HG03354 (cell line): Measurements from ENCODE around the gene PHACTR3.

ENCODE experiments used
- ATAC-seq: cut with Tn5 transposase; IDR thresholded peaks from one replicate; pipeline ENCODE4 v1.9.1; 2021; ENCODE audit warnings: mild to moderate bottlenecking; ENCODE audit not compliant: unreplicated experiment, poor library complexity, severe bottlenecking

Gene PHACTR3

DNA sequence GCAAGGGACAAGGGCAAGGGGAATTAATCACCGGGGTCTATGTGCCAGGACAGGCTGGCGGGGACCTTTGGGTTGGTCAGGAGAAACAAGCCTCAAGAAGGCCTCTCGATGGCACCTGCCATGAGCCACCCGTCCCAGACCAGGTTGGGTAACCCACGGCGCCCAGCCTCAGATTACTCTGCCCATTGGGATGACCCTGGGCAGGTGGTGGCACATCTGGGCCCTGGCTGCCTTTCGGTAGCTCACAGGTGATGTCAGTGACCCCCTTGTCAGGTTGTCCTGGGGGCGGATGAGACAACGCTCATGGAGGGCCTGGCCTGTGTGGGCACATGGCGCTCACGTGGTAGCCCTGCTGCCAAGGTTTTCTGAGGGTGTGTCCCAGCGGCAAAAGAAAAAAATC is 176.9 kb downstream of the PHACTR3 start:
- no peak for ATAC-seq

DNA sequence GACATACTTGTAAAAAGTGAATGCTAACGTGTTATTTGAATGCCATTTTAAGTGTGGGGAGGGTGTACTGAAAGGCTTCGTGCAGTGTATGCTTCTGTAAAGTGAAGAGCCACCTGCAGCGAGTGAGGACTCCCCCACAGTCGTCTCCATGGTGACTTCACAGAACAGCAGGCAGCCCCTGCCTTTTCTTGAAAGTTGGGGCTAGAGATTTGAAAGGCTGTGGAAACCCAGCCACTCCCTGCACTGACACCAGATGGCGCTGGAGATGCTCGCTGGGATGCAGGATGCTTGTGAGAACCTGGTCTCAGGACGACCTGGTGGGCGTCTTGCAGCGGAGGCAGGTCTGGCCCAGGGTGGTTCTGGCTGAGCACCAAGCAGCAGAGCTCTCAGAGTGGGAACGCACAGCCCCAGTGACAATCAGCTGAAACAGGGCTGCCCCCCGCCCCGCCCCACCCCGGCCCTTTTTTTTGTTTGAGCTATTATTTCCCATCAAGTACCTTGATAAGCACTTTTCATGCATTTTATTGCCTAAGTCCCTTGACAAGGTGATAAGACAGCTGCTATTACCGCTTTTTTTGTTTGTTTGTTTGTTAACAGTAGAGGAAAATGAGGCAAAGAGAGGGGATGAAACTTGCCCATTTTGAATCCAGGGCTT is 178.8 kb downstream of the PHACTR3 start:
- no peak for ATAC-seq

DNA sequence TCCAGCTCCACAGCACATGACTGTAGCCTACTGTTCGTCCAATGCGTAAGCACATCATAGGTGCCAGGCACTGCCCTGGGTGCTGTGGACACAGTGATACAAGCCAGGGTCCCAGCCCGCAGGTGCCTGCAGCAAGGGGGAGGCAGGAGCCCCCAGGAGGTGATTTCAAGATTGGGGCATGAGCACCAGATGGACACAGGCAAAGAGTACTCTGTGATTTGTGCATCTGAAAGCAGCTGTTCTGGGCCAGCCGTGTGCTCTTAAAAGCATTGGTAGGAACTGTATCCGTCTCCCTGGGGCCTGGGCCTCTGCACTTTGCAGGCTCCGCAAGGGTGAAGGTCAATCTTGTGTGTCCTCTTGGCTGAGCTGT is 179.3 kb downstream of the PHACTR3 start:
- ATAC-seq = no peak

GRCh38 chr20:59784365-59784764 is 180.0 kb downstream of the PHACTR3 start:
- ATAC-seq = no peak

DNA sequence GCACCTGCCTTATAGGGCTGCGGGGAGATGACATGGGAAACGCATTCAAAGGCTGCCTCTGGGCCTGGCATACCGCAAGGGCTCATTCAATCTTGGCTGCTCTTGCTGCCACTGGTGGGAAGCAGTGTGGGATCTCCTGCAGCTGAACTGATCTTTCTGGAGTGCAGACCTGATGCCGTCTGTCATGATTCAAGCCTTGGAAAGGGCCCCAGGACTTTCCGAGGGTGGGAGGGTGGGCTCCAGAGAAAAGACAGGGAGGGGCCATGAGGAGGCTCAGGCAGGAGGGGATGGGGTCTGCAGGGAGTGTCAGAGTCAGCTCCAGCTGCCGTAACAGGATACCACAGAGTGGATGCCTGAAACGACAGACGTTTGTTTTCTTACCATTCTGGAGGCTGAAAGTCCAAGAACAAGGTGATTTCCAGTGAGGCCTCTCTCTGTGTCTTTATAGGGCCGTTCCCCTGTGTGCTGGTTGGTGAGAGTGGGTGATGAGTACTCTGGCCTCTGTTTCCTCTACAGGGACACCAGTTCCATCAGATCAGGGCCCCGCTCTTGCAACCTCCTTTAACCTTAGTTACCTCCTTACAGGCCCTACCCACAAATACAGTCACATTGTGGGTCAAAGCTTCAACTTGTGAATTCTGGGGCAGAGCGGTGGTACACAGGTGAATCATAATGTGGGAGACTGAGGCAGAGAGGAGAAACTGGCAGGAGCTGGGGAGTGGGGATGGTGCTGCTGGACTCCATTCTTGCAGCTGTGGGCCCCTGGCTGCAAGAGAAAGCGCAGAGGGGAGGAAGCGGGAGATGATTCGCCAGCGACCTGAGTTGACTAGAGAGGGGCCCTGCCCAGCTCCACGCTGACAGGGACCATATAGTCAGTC is 180.7 kb downstream of the PHACTR3 start:
- ATAC-seq = no peak

- no peak for ATAC-seq
These were observed 181.3 kb downstream of the PHACTR3 start for GRCh38 chr20:59785669-59785959.

DNA sequence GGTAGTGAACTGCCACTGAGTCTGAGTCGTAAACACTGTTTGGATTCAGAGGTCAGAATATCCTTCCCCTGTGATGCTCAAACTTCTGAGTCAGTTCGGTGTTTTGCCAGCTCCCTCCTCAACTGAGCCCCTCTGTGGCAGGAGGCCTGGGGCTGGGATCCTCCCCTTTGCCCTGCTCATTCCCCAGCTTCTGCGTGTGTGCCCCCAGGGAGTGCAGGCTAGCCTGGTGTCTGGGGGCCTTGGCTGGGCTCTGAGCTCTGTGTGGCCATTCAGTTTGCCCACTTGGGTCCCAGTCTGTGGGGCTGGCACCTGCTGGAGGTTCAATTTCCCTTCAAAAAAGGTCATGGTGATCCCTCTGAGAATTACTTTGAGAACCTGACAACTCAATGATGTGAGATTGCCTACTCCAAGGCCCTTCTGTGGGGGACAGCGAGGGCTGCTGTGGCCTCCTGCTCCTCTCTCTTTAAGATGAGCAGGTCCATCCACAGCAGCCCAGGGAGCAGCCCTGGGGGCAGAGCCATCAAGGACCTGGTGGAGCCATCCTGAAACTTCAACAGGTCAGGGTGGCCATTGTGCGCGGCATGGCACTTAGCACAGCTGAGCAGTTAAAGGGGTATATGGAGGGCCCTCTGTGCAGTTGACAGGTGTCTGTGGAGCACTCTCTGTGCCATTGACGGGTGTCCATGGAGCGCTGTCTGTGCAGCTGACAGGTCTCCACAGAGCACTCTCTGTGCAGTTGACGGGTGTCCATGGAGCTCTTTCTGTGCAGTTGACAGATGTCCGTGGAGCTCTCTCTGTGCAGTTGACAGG is 181.9 kb downstream of the PHACTR3 start:
- ATAC-seq = no peak

GRCh38 chr20:59786801-59787537 is 182.6 kb downstream of the PHACTR3 start:
- no peak for ATAC-seq

DNA sequence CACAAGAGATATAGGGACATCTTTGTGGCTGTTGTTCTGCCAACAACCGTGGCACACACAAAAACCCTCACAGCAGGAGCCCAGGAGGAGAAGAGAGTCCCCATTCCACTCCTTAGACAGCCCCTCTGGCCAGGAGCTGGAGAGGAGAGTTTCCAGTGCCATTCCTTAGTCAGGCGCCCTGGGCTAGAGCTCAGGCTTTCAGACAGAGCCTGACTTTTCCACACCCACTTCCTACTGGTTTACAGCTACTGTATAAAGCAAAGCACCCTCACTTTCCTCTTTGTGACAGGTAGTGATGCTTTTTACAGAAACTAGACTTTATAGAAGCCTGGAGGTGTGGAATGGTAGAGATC is 183.2 kb downstream of the PHACTR3 start:
- ATAC-seq = no peak

DNA sequence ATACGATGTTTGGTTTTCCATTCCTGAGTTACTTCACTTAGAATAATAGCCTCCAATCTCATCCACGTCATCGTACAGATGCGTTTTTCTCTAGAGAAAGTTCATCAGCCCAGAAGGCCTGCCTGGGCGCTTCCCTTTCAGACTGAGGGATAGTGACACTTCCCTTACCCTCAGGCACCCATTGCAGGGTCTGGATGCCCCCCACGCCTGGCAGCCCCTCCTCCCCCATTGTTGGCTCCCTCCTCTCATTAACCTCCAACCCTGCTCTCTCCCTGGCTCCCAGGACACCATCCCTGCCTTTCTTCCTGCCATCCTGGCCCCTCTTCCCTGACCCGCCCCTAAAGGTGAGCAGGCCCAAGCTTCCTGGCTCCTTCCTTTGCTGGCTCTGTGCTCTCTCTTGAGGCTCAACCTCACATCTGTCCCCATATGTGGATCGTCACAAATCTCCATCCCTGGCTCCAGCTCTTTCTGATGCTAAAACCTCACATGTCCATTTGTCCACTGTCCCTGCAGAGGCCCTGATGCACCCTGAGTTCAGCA is 183.9 kb downstream of the PHACTR3 start:
- ATAC-seq = no peak

- no peak for ATAC-seq
These were observed 184.6 kb downstream of the PHACTR3 start for GRCh38 chr20:59788811-59789397.

- no peak for ATAC-seq
These were observed 185.3 kb downstream of the PHACTR3 start for GRCh38 chr20:59789686-59790085.

DNA sequence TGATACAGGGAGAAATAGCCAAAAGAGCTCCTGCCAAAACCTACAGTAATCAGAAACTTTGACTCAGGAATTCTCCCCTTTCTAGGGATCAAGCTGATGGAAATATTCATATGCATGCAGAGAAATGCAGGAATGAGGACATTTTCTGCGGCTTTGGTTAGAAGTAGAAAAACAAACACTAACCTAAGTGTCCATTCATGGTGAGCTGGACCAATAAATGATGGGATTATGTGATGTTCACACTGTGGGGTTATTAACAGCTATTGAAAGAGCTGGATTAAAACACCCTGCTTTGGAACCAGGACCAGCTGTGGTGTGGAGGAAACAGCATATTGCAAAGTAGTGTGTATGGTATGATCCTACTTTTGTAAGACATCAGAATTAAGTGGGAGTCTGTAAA is 186.0 kb downstream of the PHACTR3 start:
- ATAC-seq = no peak

DNA sequence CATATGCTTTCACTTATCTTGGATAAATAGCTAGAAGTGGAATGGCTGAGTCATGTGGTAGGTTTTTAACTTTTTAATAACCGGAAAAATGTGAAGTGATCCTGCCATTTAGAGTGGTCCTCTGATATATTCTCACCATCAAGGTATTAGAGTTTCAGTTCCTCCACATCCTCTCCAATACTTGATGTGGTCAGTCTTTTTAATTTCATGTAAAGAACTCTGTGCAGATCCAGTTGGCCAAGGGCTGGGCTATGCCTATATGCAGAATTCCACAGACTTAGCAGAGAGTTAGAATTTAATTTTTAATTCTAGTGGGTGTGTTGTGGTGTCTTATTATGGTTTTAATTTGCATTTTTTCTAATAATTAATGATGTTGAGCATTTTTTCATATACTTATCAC is 188.0 kb downstream of the PHACTR3 start:
- ATAC-seq = no peak

GRCh38 chr20:59794555-59794954 is 190.2 kb downstream of the PHACTR3 start:
- no peak for ATAC-seq

DNA sequence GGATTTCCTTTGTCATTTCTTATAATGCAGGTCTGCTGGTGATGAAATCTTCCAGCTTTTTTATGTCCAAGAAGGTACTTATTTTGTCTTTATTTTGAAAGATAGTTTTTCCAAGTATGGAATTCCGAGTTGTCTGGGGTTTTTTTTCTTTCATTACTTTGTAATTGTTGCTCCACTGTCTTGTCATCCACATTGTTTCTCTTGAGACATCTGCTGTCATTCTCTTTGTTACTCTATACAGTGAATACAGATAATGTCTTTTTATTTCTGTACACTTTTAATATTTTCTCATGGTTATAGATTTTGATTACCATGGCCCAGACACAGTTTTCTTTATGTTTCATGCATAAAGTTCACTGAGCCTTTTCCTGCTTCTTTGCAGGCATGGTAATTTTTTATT is 196.0 kb downstream of the PHACTR3 start:
- ATAC-seq = no peak

GRCh38 chr20:59802018-59802417 is 197.7 kb downstream of the PHACTR3 start:
- ATAC-seq = no peak

- ATAC-seq = no peak
These were observed 198.3 kb downstream of the PHACTR3 start for GRCh38 chr20:59802471-59803221.

- no peak for ATAC-seq
These were observed 200.0 kb downstream of the PHACTR3 start for GRCh38 chr20:59804347-59804746.
